Measurements from ENCODE around the gene ZRANB3.
A peak's percentile ranks its signal among the peaks of the same experiment; 100 is the strongest.
"Not testable (repeated sequence)": the region's sequence is repeated elsewhere in the genome, so short reads cannot be mapped to it uniquely, and the experiment has no call there.

Gene ZRANB3

GRCh38 chr2:135097532-135098231, 433.3 kb downstream of the ZRANB3 start:
- Histone ChIP-seq H3K9me3 (ENCODE audit: control insufficient read depth in 2 of 2, low read length in 2 of 2) (no peaks in the 10 kb centered on the region), H3K27me3 (ENCODE audit: control insufficient read depth in 2 of 2, insufficient read depth in 2 of 2, low read length in 2 of 2) (no peaks in the 10 kb centered on the region), H3K36me3 (ENCODE audit: control insufficient read depth in 2 of 2, insufficient read depth in 2 of 2, low read length in 2 of 2) (peaks cover 3 to 14% of the 10 kb centered on the region in 2 donors), H3K9ac (ENCODE audit: low read depth in 1 of 2, low read length in 2 of 2) (no peak overlapping the region), H3K4me1 (ENCODE audit: control insufficient read depth in 2 of 2, insufficient read depth in 2 of 2, low read length in 2 of 2) (peaks cover 11 to 12% of the 10 kb centered on the region in 2 donors), H3K4me3 (ENCODE audit: low read length in 2 of 2) (no peak overlapping the region), H3K27ac (ENCODE audit: low read depth in 2 of 2, low read length in 2 of 2) (no peak overlapping the region)

GRCh38 chr2:135096665-135097446, 434.2 kb downstream of the ZRANB3 start:
- Histone ChIP-seq H3K36me3 (ENCODE audit: control insufficient read depth in 2 of 2, insufficient read depth in 2 of 2, low read length in 2 of 2) (peaks cover 3 to 10% of the 10 kb centered on the region in 2 donors), H3K9ac (ENCODE audit: low read depth in 1 of 2, low read length in 2 of 2) (no peak overlapping the region), H3K27ac (ENCODE audit: low read depth in 2 of 2, low read length in 2 of 2) (no peak overlapping the region), H3K9me3 (ENCODE audit: control insufficient read depth in 2 of 2, low read length in 2 of 2) (no peaks in the 10 kb centered on the region), H3K4me3 (ENCODE audit: low read length in 2 of 2) (no peak overlapping the region), H3K27me3 (ENCODE audit: control insufficient read depth in 2 of 2, insufficient read depth in 2 of 2, low read length in 2 of 2) (no peaks in the 10 kb centered on the region), H3K4me1 (ENCODE audit: control insufficient read depth in 2 of 2, insufficient read depth in 2 of 2, low read length in 2 of 2) (peaks cover 13 to 14% of the 10 kb centered on the region in 2 donors)

- H3K4me1 ChIP-seq (ENCODE audit: control insufficient read depth in 2 of 2, insufficient read depth in 2 of 2, low read length in 2 of 2) = peaks cover 14 to 21% of the 10 kb centered on the region in 2 donors
- H3K27ac ChIP-seq (ENCODE audit: low read depth in 2 of 2, low read length in 2 of 2) = no peak overlapping the region
- peaks cover 0 to 10% of the 10 kb centered on the region in 2 donors for H3K36me3 ChIP-seq (ENCODE audit: control insufficient read depth in 2 of 2, insufficient read depth in 2 of 2, low read length in 2 of 2)
- H3K9ac ChIP-seq (ENCODE audit: low read depth in 1 of 2, low read length in 2 of 2) = no peak overlapping the region
- no peaks in the 10 kb centered on the region for H3K27me3 ChIP-seq (ENCODE audit: control insufficient read depth in 2 of 2, insufficient read depth in 2 of 2, low read length in 2 of 2)
- H3K4me3 ChIP-seq (ENCODE audit: low read length in 2 of 2) = no peak overlapping the region
- H3K9me3 ChIP-seq (ENCODE audit: control insufficient read depth in 2 of 2, low read length in 2 of 2) = no peaks in the 10 kb centered on the region
Observed at GRCh38 chr2:135095591-135095990, 435.4 kb downstream of the ZRANB3 start.

GRCh38 chr2:135094508-135094907, 436.5 kb downstream of the ZRANB3 start:
- Histone ChIP-seq H3K9ac (ENCODE audit: low read depth in 1 of 2, low read length in 2 of 2) (no peak overlapping the region), H3K27me3 (ENCODE audit: control insufficient read depth in 2 of 2, insufficient read depth in 2 of 2, low read length in 2 of 2) (no peaks in the 10 kb centered on the region), H3K9me3 (ENCODE audit: control insufficient read depth in 2 of 2, low read length in 2 of 2) (no peaks in the 10 kb centered on the region), H3K4me3 (ENCODE audit: low read length in 2 of 2) (no peak overlapping the region), H3K4me1 (ENCODE audit: control insufficient read depth in 2 of 2, insufficient read depth in 2 of 2, low read length in 2 of 2) (peaks cover 14 to 21% of the 10 kb centered on the region in 2 donors), H3K27ac (ENCODE audit: low read depth in 2 of 2, low read length in 2 of 2) (no peak overlapping the region), H3K36me3 (ENCODE audit: control insufficient read depth in 2 of 2, insufficient read depth in 2 of 2, low read length in 2 of 2) (peaks cover 0 to 10% of the 10 kb centered on the region in 2 donors)

- no peak overlapping the region for H3K9ac ChIP-seq (ENCODE audit: low read depth in 1 of 2, low read length in 2 of 2)
- peak overlapping the region; percentile 45 to 61 for H3K27ac ChIP-seq (ENCODE audit: low read depth in 2 of 2, low read length in 2 of 2)
Observed at GRCh38 chr2:135093670-135094330, 437.2 kb downstream of the ZRANB3 start.

GRCh38 chr2:135093193-135093592, 437.8 kb downstream of the ZRANB3 start:
- Histone ChIP-seq H3K9me3 (ENCODE audit: control insufficient read depth in 2 of 2, low read length in 2 of 2) (no peaks in the 10 kb centered on the region), H3K4me1 (ENCODE audit: control insufficient read depth in 2 of 2, insufficient read depth in 2 of 2, low read length in 2 of 2) (peaks cover 14 to 21% of the 10 kb centered on the region in 2 donors), H3K36me3 (ENCODE audit: control insufficient read depth in 2 of 2, insufficient read depth in 2 of 2, low read length in 2 of 2) (peaks cover 0 to 10% of the 10 kb centered on the region in 2 donors), H3K27me3 (ENCODE audit: control insufficient read depth in 2 of 2, insufficient read depth in 2 of 2, low read length in 2 of 2) (no peaks in the 10 kb centered on the region), H3K4me3 (ENCODE audit: low read length in 2 of 2) (peak overlapping the region in 1 of 2 donors; percentile 35), H3K27ac (ENCODE audit: low read depth in 2 of 2, low read length in 2 of 2) (peak overlapping the region; percentile 40 to 61), H3K9ac (ENCODE audit: low read depth in 1 of 2, low read length in 2 of 2) (no peak overlapping the region)

More at GRCh38 chr2:135093670-135094330, 437.2 kb downstream of the ZRANB3 start:
- Histone ChIP-seq H3K9me3 (ENCODE audit: control insufficient read depth in 2 of 2, low read length in 2 of 2) (no peaks in the 10 kb centered on the region), H3K36me3 (ENCODE audit: control insufficient read depth in 2 of 2, insufficient read depth in 2 of 2, low read length in 2 of 2) (peaks cover 0 to 10% of the 10 kb centered on the region in 2 donors), H3K27me3 (ENCODE audit: control insufficient read depth in 2 of 2, insufficient read depth in 2 of 2, low read length in 2 of 2) (no peaks in the 10 kb centered on the region), H3K4me1 (ENCODE audit: control insufficient read depth in 2 of 2, insufficient read depth in 2 of 2, low read length in 2 of 2) (peaks cover 14 to 21% of the 10 kb centered on the region in 2 donors), H3K4me3 (ENCODE audit: low read length in 2 of 2) (peak overlapping the region; percentile 27 to 30)

- no peak overlapping the region for H3K27ac ChIP-seq (ENCODE audit: low read depth in 2 of 2, low read length in 2 of 2)
- peaks cover 0 to 10% of the 10 kb centered on the region in 2 donors for H3K36me3 ChIP-seq (ENCODE audit: control insufficient read depth in 2 of 2, insufficient read depth in 2 of 2, low read length in 2 of 2)
- no peak overlapping the region for H3K4me3 ChIP-seq (ENCODE audit: low read length in 2 of 2)
- no peaks in the 10 kb centered on the region for H3K9me3 ChIP-seq (ENCODE audit: control insufficient read depth in 2 of 2, low read length in 2 of 2)
- no peak overlapping the region for H3K9ac ChIP-seq (ENCODE audit: low read depth in 1 of 2, low read length in 2 of 2)
- no peaks in the 10 kb centered on the region for H3K27me3 ChIP-seq (ENCODE audit: control insufficient read depth in 2 of 2, insufficient read depth in 2 of 2, low read length in 2 of 2)
- H3K4me1 ChIP-seq (ENCODE audit: control insufficient read depth in 2 of 2, insufficient read depth in 2 of 2, low read length in 2 of 2) = peaks cover 14 to 21% of the 10 kb centered on the region in 2 donors
Observed at GRCh38 chr2:135091681-135092080, 439.3 kb downstream of the ZRANB3 start.

- not testable (repeated sequence) for H3K9ac ChIP-seq (ENCODE audit: low read depth in 1 of 2, low read length in 2 of 2); H3K27ac ChIP-seq (ENCODE audit: low read depth in 2 of 2, low read length in 2 of 2); H3K36me3 ChIP-seq (ENCODE audit: control insufficient read depth in 2 of 2, insufficient read depth in 2 of 2, low read length in 2 of 2); H3K27me3 ChIP-seq (ENCODE audit: control insufficient read depth in 2 of 2, insufficient read depth in 2 of 2, low read length in 2 of 2); H3K9me3 ChIP-seq (ENCODE audit: control insufficient read depth in 2 of 2, low read length in 2 of 2); H3K4me3 ChIP-seq (ENCODE audit: low read length in 2 of 2)
- H3K4me1 ChIP-seq (ENCODE audit: control insufficient read depth in 2 of 2, insufficient read depth in 2 of 2, low read length in 2 of 2) = peaks cover 14 to 21% of the 10 kb centered on the region in 2 donors
Observed at GRCh38 chr2:135089597-135089996, 441.4 kb downstream of the ZRANB3 start.
